HG03469 (cell line): Measurements from ENCODE around the gene POLR2C.
A peak's percentile ranks its signal among the peaks of the same experiment; 100 is the strongest.
"Not testable (repeated sequence)": the region's sequence is repeated elsewhere in the genome, so short reads cannot be mapped to it uniquely, and the experiment has no call there.

ENCODE experiments used
- ATAC-seq: cut with Tn5 transposase; IDR thresholded peaks from one replicate; pipeline ENCODE4 v1.9.1; 2021; ENCODE audit warnings: mild to moderate bottlenecking, moderate library complexity, moderate number of reproducible peaks; ENCODE audit not compliant: unreplicated experiment

The POLR2C gene

GRCh38 chr16:57478396-57479204 lies 16.1 kb downstream of the POLR2C start:
- ATAC-seq, result no peak

- no peak for ATAC-seq
These were observed 16.9 kb downstream of the POLR2C start for GRCh38 chr16:57479205-57479975.

GRCh38 chr16:57479976-57480753 lies 17.7 kb downstream of the POLR2C start:
- ATAC-seq, result no peak

GRCh38 chr16:57480754-57481230 lies 18.3 kb downstream of the POLR2C start:
- ATAC-seq, result no peak

GRCh38 chr16:57481421-57481820 lies 18.9 kb downstream of the POLR2C start:
- no peak for ATAC-seq

- ATAC-seq, result no peak
These were observed 20.5 kb downstream of the POLR2C start for GRCh38 chr16:57482845-57483545.

- ATAC-seq, result no peak
These were observed 21.4 kb downstream of the POLR2C start for GRCh38 chr16:57483725-57484514.

- no peak for ATAC-seq
These were observed 22.1 kb downstream of the POLR2C start for GRCh38 chr16:57484515-57485005.

- no peak for ATAC-seq
These were observed 22.8 kb downstream of the POLR2C start for GRCh38 chr16:57485091-57485915.

- peak; percentile 52 for ATAC-seq
These were observed 23.7 kb downstream of the POLR2C start, which contains the start of gene DOK4 for GRCh38 chr16:57485916-57486857. TSS of gene DOK4 (minus strand) at chr16:57486493. CDS start at chr16:57479507, 6,986 bp downstream.

- no peak for ATAC-seq
These were observed 24.7 kb downstream of the POLR2C start for GRCh38 chr16:57486858-57487834.

- no peak for ATAC-seq
These were observed 26.8 kb downstream of the POLR2C start for GRCh38 chr16:57489229-57489628.

GRCh38 chr16:57493767-57494166 lies 31.3 kb downstream of the POLR2C start:
- ATAC-seq, result no peak

- ATAC-seq, result no peak
These were observed 34.6 kb downstream of the POLR2C start for GRCh38 chr16:57497121-57497520.

GRCh38 chr16:57498031-57498430 lies 35.6 kb downstream of the POLR2C start:
- no peak for ATAC-seq

- ATAC-seq, result not testable (repeated sequence)
These were observed 37.5 kb downstream of the POLR2C start for GRCh38 chr16:57499941-57500340.
